ENCODE measurements around the gene FAM120A. TPM values are rescaled to one million over a fixed set of nuclear protein-coding genes. Genes with fewer than 3 reads are reported as not detected.

FAM120A gene
- total RNA-seq, 5 donors from 2014 or later (not counting 1 experiment from before 2014, with no cell fraction given): 76.0 to 96.3 (median 93.5) TPM

GRCh38 chr9:93587284-93587650, 135.8 kb downstream of the FAM120A start:
- Histone ChIP-seq H3K9me3 (no peaks in the 10 kb centered on the region), H3K27ac (ENCODE audit: low read length) (no peak overlapping the region), H3K4me1 (ENCODE audit: control insufficient read depth in 1 of 2, extremely low read depth in 1 of 2, insufficient read depth in 2 of 2, low read length in 2 of 2) (peaks cover 0 to 30% of the 10 kb centered on the region in 2 experiments), H3K4me3 (ENCODE audit: control insufficient read depth in 1 of 2, extremely low read depth in 1 of 2, low read length in 1 of 2) (no peak overlapping the region), H3K36me3 (ENCODE audit: control insufficient read depth in 2 of 2, extremely low read depth in 1 of 2, insufficient read depth in 1 of 2, low read length in 1 of 2) (peaks cover 0 to 2% of the 10 kb centered on the region in 2 donors), H3K27me3 (replicated peaks in 1 of 2; ENCODE audit: control insufficient read depth in 2 of 2, extremely low read depth in 1 of 2, insufficient read depth in 2 of 2, low read length in 1 of 2) (no peaks in the 10 kb centered on the region)
- WGBS (ENCODE audit: insufficient coverage): 100% methylated on average over 7 of the region's 7 CpGs
- DNase-seq (no peak), ATAC-seq (replicated peaks in 1 of 4) (no peak)
- Mint-ChIP-seq H3K27me3 (no peaks in the 10 kb centered on the region), H3K27ac (no peak overlapping the region), H3K4me1 (peaks cover 77 to 79% (median 79%) of the 10 kb centered on the region in 3 donors), H3K9me3 (peaks cover 0 to 9% (median 4%) of the 10 kb centered on the region in 3 donors), H3K4me3 (peak overlapping the region in 1 of 3 donors; percentile 32), H3K36me3 (peaks cover 20% of the 10 kb centered on the region)
- CTCF ChIA-PET: no interaction called here
- POLR2A ChIA-PET: no interaction called here

GRCh38 chr9:93587651-93588347, 136.3 kb downstream of the FAM120A start:
- H3K27ac Mint-ChIP-seq: peak overlapping the region in 1 of 2 donors; percentile 6

GRCh38 chr9:93588641-93589609, 137.4 kb downstream of the FAM120A start:
- Histone ChIP-seq H3K27ac (ENCODE audit: low read length) (no peak overlapping the region), H3K27me3 (replicated peaks in 1 of 2; ENCODE audit: control insufficient read depth in 2 of 2, extremely low read depth in 1 of 2, insufficient read depth in 2 of 2, low read length in 1 of 2) (no peaks in the 10 kb centered on the region), H3K9me3 (no peaks in the 10 kb centered on the region), H3K4me1 (ENCODE audit: control insufficient read depth in 1 of 2, extremely low read depth in 1 of 2, insufficient read depth in 2 of 2, low read length in 2 of 2) (peaks cover 0 to 30% of the 10 kb centered on the region in 2 experiments), H3K36me3 (ENCODE audit: control insufficient read depth in 2 of 2, extremely low read depth in 1 of 2, insufficient read depth in 1 of 2, low read length in 1 of 2) (peaks cover 0 to 2% of the 10 kb centered on the region in 2 donors), H3K4me3 (ENCODE audit: control insufficient read depth in 1 of 2, extremely low read depth in 1 of 2, low read length in 1 of 2) (no peak overlapping the region)
- no peak for ATAC-seq (replicated peaks in 1 of 4)
- H3K27ac Mint-ChIP-seq: peak overlapping the region; percentile 31 to 68
- H3K9me3 Mint-ChIP-seq: peaks cover 0 to 9% (median 4%) of the 10 kb centered on the region in 3 donors
- no peak overlapping the region for H3K4me3 Mint-ChIP-seq
- DNase-seq: no peak
- CTCF ChIA-PET: interaction anchor here in 1 of 2 donors (0.5 kb wide), 1 partner anchor 356 kb away, joined by 4 read pairs; no protein-coding TSS in a partner anchor
- peaks cover 10% of the 10 kb centered on the region for H3K36me3 Mint-ChIP-seq
- H3K27me3 Mint-ChIP-seq: no peaks in the 10 kb centered on the region
- POLR2A ChIA-PET: no interaction called here
- H3K4me1 Mint-ChIP-seq: peaks cover 77 to 81% (median 81%) of the 10 kb centered on the region in 3 donors
- 90% methylated on average over 3 of the region's 12 CpGs for WGBS (ENCODE audit: insufficient coverage)

More at GRCh38 chr9:93587651-93588347, 136.3 kb downstream of the FAM120A start:
- no peak overlapping the region for H3K4me3 ChIP-seq (ENCODE audit: control insufficient read depth in 1 of 2, extremely low read depth in 1 of 2, low read length in 1 of 2)
- Mint-ChIP-seq H3K27me3 (no peaks in the 10 kb centered on the region), H3K36me3 (peaks cover 15% of the 10 kb centered on the region), H3K9me3 (peaks cover 0 to 9% (median 4%) of the 10 kb centered on the region in 3 donors), H3K4me1 (peaks cover 78 to 80% (median 79%) of the 10 kb centered on the region in 3 donors), H3K4me3 (no peak overlapping the region)
- H3K9me3 ChIP-seq: no peaks in the 10 kb centered on the region
- 96% methylated on average over 10 of the region's 11 CpGs for WGBS (ENCODE audit: insufficient coverage)
- peaks cover 0 to 2% of the 10 kb centered on the region in 2 donors for H3K36me3 ChIP-seq (ENCODE audit: control insufficient read depth in 2 of 2, extremely low read depth in 1 of 2, insufficient read depth in 1 of 2, low read length in 1 of 2)
- ATAC-seq (replicated peaks in 1 of 4): no peak
- H3K4me1 ChIP-seq (ENCODE audit: control insufficient read depth in 1 of 2, extremely low read depth in 1 of 2, insufficient read depth in 2 of 2, low read length in 2 of 2): peaks cover 0 to 30% of the 10 kb centered on the region in 2 experiments
- POLR2A ChIA-PET: no interaction called here
- no peak for DNase-seq
- no peaks in the 10 kb centered on the region for H3K27me3 ChIP-seq (replicated peaks in 1 of 2; ENCODE audit: control insufficient read depth in 2 of 2, extremely low read depth in 1 of 2, insufficient read depth in 2 of 2, low read length in 1 of 2)
- H3K27ac ChIP-seq (ENCODE audit: low read length): no peak overlapping the region
- CTCF ChIA-PET: no interaction called here

- H3K4me3 Mint-ChIP-seq: peak overlapping the region in 1 of 3 donors; percentile 58
- no peak for DNase-seq
- Histone ChIP-seq H3K27me3 (replicated peaks in 1 of 2; ENCODE audit: control insufficient read depth in 2 of 2, extremely low read depth in 1 of 2, insufficient read depth in 2 of 2, low read length in 1 of 2) (no peaks in the 10 kb centered on the region), H3K4me3 (ENCODE audit: control insufficient read depth in 1 of 2, extremely low read depth in 1 of 2, low read length in 1 of 2) (no peak overlapping the region), H3K27ac (ENCODE audit: low read length) (no peak overlapping the region), H3K36me3 (ENCODE audit: control insufficient read depth in 2 of 2, extremely low read depth in 1 of 2, insufficient read depth in 1 of 2, low read length in 1 of 2) (peaks cover 0 to 2% of the 10 kb centered on the region in 2 donors), H3K4me1 (ENCODE audit: control insufficient read depth in 1 of 2, extremely low read depth in 1 of 2, insufficient read depth in 2 of 2, low read length in 2 of 2) (peaks cover 0 to 34% of the 10 kb centered on the region in 2 experiments), H3K9me3 (no peaks in the 10 kb centered on the region)
- H3K27ac Mint-ChIP-seq: peak overlapping the region; percentile 25 to 71
- peaks cover 4% of the 10 kb centered on the region for H3K36me3 Mint-ChIP-seq
- POLR2A ChIA-PET: no interaction called here
- ATAC-seq (replicated peaks in 1 of 4): peak in 3 of 4 experiments; percentile 36 to 62 (median 47)
- peaks cover 74 to 81% (median 81%) of the 10 kb centered on the region in 3 donors for H3K4me1 Mint-ChIP-seq
- CTCF ChIA-PET: no interaction called here
- H3K9me3 Mint-ChIP-seq: peaks cover 0 to 2% (median 0%) of the 10 kb centered on the region in 3 donors
- 72% methylated on average over 6 of the region's 8 CpGs for WGBS (ENCODE audit: insufficient coverage)
- no peaks in the 10 kb centered on the region for H3K27me3 Mint-ChIP-seq
Observed at GRCh38 chr9:93589688-93590087, 138.2 kb downstream of the FAM120A start.

- H3K9me3 Mint-ChIP-seq: no peaks in the 10 kb centered on the region
- Histone ChIP-seq H3K4me1 (ENCODE audit: control insufficient read depth in 1 of 2, extremely low read depth in 1 of 2, insufficient read depth in 2 of 2, low read length in 2 of 2) (peaks cover 0 to 30% of the 10 kb centered on the region in 2 experiments), H3K27ac (ENCODE audit: low read length) (no peak overlapping the region), H3K27me3 (replicated peaks in 1 of 2; ENCODE audit: control insufficient read depth in 2 of 2, extremely low read depth in 1 of 2, insufficient read depth in 2 of 2, low read length in 1 of 2) (no peaks in the 10 kb centered on the region), H3K4me3 (ENCODE audit: control insufficient read depth in 1 of 2, extremely low read depth in 1 of 2, low read length in 1 of 2) (no peak overlapping the region), H3K9me3 (no peaks in the 10 kb centered on the region), H3K36me3 (ENCODE audit: control insufficient read depth in 2 of 2, extremely low read depth in 1 of 2, insufficient read depth in 1 of 2, low read length in 1 of 2) (no peaks in the 10 kb centered on the region)
- WGBS (ENCODE audit: insufficient coverage): 80% methylated on average over 2 of the region's 8 CpGs
- no peaks in the 10 kb centered on the region for H3K27me3 Mint-ChIP-seq
- ATAC-seq (replicated peaks in 1 of 4): no peak
- no peak for DNase-seq
- no peaks in the 10 kb centered on the region for H3K36me3 Mint-ChIP-seq
- peaks cover 70 to 80% (median 72%) of the 10 kb centered on the region in 3 donors for H3K4me1 Mint-ChIP-seq
- H3K27ac Mint-ChIP-seq: peak overlapping the region in 1 of 2 donors; percentile 46
- POLR2A ChIA-PET: no interaction called here
- CTCF ChIA-PET: no interaction called here
- no peak overlapping the region for H3K4me3 Mint-ChIP-seq
Observed at GRCh38 chr9:93590609-93591234, 139.2 kb downstream of the FAM120A start.

Measured in T-cell (primary cell).